ENCODE results near the gene ANXA3.
"Not testable (repeated sequence)": the region's sequence is repeated elsewhere in the genome, so short reads cannot be mapped to it uniquely, and the experiment has no call there.

The ANXA3 gene

DNA sequence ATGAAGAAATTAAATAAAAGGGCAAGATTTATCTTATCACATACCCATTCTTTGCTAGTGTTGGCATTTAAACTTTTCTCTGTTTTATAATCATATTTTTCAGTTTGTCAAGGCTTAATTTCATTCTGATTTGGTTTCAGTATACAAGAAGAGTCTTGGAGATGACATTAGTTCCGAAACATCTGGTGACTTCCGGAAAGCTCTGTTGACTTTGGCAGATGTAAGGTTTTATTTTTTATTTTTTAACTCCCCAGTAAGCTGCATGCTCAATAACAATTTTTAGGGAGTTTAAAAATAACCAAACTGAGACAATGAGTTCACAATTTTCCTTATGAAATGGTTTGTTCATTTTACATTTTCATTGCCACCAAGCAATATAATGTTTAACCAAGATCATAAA lies 39.8 kb downstream of the ANXA3 start:
- Histone ChIP-seq H3K9ac (ENCODE audit: low read length) (no peak overlapping the region), H3K36me3 (ENCODE audit: control insufficient read depth, insufficient read depth, low read length) (peaks cover 2% of the 10 kb centered on the region), H3K27ac (ENCODE audit: low read depth, low read length) (no peak overlapping the region), H3K27me3 (ENCODE audit: control insufficient read depth, insufficient read depth, low read length) (no peaks in the 10 kb centered on the region), H3K4me1 (ENCODE audit: control insufficient read depth, insufficient read depth, low read length) (no peaks in the 10 kb centered on the region), H3K4me3 (ENCODE audit: low read length) (no peak overlapping the region)

DNA sequence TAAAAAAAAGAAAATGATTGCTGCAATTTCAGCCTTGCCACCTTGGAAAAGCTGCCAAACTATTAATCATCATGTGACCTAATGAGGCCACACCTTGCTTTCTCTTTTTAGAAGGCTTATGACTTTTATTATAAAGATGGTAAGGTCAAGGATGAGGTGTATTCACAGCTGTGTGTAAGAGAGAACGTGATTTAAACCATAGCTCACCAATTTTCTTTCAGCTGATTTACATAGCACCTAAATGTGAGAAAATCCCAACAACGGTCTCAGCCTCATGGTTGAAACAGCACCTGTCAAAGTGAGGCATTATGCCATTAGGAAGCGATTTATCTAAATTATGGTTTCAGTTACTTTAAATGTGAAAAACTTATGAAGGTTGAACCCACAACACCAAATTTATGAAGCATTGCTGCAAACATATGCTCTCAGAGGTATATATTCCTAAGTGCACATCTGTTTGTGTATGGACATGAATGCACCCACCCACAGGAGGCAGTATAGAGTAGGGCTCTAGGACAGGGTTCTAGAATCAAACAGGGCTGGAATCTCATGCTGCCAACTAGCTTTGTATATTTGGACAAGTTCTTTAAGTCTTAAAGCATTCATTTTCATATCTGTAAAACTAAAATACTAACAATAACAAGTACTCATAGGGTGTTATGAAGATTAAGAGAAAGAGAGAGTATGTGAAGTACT lies 40.7 kb downstream of the ANXA3 start:
- H3K9ac ChIP-seq (ENCODE audit: low read length), result no peak overlapping the region
- no peak overlapping the region for H3K4me3 ChIP-seq (ENCODE audit: low read length)
- peaks cover 2% of the 10 kb centered on the region for H3K36me3 ChIP-seq (ENCODE audit: control insufficient read depth, insufficient read depth, low read length)
- H3K27ac ChIP-seq (ENCODE audit: low read depth, low read length), result no peak overlapping the region
- H3K4me1 ChIP-seq (ENCODE audit: control insufficient read depth, insufficient read depth, low read length), result no peaks in the 10 kb centered on the region
- no peaks in the 10 kb centered on the region for H3K27me3 ChIP-seq (ENCODE audit: control insufficient read depth, insufficient read depth, low read length)

DNA sequence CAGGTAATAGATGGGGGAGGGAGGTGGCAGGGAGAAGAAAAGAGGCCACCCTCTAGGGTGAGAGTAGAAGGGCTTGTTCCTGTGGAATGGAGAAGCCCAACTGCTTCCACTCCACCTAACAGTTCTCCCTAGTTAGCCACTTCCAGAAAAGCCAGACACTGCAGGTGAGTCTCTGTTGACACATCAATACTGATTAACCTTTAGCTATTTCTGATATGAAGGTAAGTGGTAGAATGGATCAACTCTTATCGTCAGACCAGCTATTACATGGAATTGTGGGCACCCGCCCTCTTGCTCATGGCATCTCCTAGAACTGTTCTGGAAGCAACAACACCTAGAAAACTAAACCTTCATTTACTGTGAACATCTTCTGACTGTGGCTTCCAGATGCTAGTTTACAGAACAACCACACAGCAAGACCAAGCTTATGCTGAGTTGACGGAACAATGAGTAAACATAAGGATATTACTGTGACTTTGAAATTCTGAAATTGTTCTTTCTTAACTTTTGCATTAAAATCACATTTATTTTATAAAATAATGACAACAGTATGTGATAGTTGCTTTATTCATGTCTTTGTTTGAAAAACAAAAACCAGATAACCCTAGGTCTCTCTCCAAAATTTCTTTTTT lies 44.7 kb downstream of the ANXA3 start:
- Histone ChIP-seq H3K36me3 (ENCODE audit: control insufficient read depth, insufficient read depth, low read length) (peaks cover 2% of the 10 kb centered on the region), H3K4me1 (ENCODE audit: control insufficient read depth, insufficient read depth, low read length) (no peaks in the 10 kb centered on the region), H3K4me3 (ENCODE audit: low read length) (no peak overlapping the region), H3K27ac (ENCODE audit: low read depth, low read length) (no peak overlapping the region), H3K27me3 (ENCODE audit: control insufficient read depth, insufficient read depth, low read length) (no peaks in the 10 kb centered on the region), H3K9ac (ENCODE audit: low read length) (no peak overlapping the region)

DNA sequence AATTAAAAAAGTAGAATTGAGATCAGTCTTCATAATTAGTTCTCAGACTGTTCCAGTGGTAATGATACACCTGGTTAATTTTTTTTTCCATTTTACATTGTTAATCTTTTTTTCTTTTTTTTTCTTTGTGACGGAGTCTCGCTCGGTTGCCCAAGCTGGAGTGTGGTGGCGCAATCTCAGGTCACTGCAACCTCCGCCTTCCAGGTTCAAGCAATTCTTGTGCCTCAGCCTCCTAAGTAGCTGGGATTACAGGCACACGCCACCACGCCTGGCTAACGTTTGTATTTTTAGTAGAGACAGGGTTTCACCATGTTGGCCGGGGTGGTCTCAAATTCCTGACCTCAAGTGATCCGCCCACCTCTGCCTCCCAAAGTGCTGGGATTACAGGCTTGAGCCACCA lies 46.9 kb downstream of the ANXA3 start:
- H3K27ac ChIP-seq (ENCODE audit: low read depth, low read length); H3K27me3 ChIP-seq (ENCODE audit: control insufficient read depth, insufficient read depth, low read length); H3K9ac ChIP-seq (ENCODE audit: low read length); H3K4me3 ChIP-seq (ENCODE audit: low read length); H3K4me1 ChIP-seq (ENCODE audit: control insufficient read depth, insufficient read depth, low read length); H3K36me3 ChIP-seq (ENCODE audit: control insufficient read depth, insufficient read depth, low read length): not testable (repeated sequence)

DNA sequence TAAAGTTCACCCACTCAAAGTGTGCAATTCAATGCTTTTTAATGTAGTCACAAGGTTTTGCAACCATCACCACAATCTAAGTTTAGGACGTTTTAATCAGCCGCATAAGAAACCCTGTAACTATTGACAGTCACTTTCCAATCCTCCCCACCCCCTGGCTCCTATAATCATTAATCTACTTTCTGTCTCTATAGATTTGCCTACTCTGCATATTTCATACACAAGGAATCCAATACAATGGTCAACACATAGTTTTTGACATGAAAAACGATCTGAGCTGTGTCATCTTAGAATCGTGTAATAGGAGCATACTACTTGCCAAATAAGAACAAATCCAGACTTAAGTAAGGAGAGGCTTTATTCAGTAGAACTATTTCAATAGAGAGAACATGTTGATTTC lies 47.6 kb downstream of the ANXA3 start:
- no peaks in the 10 kb centered on the region for H3K4me1 ChIP-seq (ENCODE audit: control insufficient read depth, insufficient read depth, low read length)
- peaks cover 6% of the 10 kb centered on the region for H3K36me3 ChIP-seq (ENCODE audit: control insufficient read depth, insufficient read depth, low read length)
- no peak overlapping the region for H3K9ac ChIP-seq (ENCODE audit: low read length)
- H3K27ac ChIP-seq (ENCODE audit: low read depth, low read length), result no peak overlapping the region
- H3K4me3 ChIP-seq (ENCODE audit: low read length), result no peak overlapping the region
- H3K27me3 ChIP-seq (ENCODE audit: control insufficient read depth, insufficient read depth, low read length), result no peaks in the 10 kb centered on the region

DNA sequence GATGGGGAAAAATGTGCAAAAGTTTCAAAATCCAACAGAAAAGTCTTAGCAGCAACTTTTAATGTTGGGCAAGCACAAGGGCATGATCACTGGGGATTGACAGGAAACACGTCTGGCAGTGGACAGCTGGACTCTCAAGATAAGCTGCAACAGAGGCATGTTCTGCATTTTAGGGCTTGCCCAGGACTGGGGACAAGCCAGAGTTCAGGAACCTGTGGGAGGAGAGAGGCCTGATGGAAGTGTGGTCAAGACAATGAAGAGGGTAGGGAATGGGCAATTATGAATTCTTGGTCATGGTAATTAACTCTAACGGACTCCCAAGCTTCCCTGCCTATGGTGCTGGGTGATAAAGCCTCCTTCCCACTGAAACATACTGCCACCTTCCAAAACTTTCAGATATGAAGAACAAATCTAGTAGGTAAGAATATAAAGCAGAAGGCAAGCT lies 48.4 kb downstream of the ANXA3 start:
- Histone ChIP-seq H3K36me3 (ENCODE audit: control insufficient read depth, insufficient read depth, low read length) (peaks cover 6% of the 10 kb centered on the region), H3K27me3 (ENCODE audit: control insufficient read depth, insufficient read depth, low read length) (no peaks in the 10 kb centered on the region), H3K27ac (ENCODE audit: low read depth, low read length) (no peak overlapping the region), H3K4me3 (ENCODE audit: low read length) (no peak overlapping the region), H3K9ac (ENCODE audit: low read length) (no peak overlapping the region), H3K4me1 (ENCODE audit: control insufficient read depth, insufficient read depth, low read length) (no peaks in the 10 kb centered on the region)

DNA sequence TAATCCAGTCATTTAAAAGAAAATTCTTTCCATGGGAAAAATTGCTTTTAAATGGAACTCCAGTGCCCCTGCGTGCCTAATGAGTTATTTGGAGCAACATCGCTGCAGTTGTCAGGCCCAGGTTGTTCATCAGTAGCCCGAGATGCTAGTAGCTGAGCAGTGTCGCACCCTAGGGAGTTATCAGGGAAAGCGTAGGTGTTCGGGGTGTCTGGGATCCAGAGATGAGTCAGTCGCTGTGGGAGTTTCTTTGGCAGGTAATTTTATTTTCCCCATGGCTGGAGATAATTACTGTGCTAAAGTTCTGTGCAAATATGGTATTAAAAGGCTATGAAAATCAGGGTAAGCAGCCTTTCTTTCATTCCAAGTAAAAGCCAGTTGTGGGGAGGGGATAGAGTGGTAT lies 49.4 kb downstream of the ANXA3 start:
- no peaks in the 10 kb centered on the region for H3K27me3 ChIP-seq (ENCODE audit: control insufficient read depth, insufficient read depth, low read length)
- H3K27ac ChIP-seq (ENCODE audit: low read depth, low read length), result no peak overlapping the region
- no peaks in the 10 kb centered on the region for H3K4me1 ChIP-seq (ENCODE audit: control insufficient read depth, insufficient read depth, low read length)
- H3K36me3 ChIP-seq (ENCODE audit: control insufficient read depth, insufficient read depth, low read length), result peaks cover 6% of the 10 kb centered on the region
- H3K9ac ChIP-seq (ENCODE audit: low read length), result no peak overlapping the region
- no peak overlapping the region for H3K4me3 ChIP-seq (ENCODE audit: low read length)

DNA sequence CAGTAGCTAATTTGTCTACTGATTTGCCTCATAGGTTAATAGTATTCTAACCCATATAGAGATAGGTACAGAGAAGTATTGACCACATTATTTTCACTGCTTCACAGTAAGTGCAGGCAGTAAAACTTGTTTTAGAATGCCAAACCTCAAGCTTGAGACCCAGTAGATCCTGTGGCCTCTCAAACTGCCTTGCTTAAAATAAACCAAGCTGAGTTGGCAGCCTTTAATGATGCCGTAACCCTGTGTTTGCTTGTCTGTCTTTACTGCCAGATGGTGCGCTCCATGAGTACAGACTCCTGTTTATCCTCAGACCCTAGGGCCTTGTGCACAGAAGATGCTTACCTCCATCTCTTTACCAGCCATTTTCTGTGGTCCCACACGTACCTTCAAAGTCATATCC lies 50.8 kb downstream of the ANXA3 start:
- Histone ChIP-seq H3K4me3 (ENCODE audit: low read length) (no peak overlapping the region), H3K9ac (ENCODE audit: low read length) (no peak overlapping the region), H3K27me3 (ENCODE audit: control insufficient read depth, insufficient read depth, low read length) (no peaks in the 10 kb centered on the region), H3K27ac (ENCODE audit: low read depth, low read length) (no peak overlapping the region), H3K36me3 (ENCODE audit: control insufficient read depth, insufficient read depth, low read length) (peaks cover 4% of the 10 kb centered on the region), H3K4me1 (ENCODE audit: control insufficient read depth, insufficient read depth, low read length) (no peaks in the 10 kb centered on the region)

DNA sequence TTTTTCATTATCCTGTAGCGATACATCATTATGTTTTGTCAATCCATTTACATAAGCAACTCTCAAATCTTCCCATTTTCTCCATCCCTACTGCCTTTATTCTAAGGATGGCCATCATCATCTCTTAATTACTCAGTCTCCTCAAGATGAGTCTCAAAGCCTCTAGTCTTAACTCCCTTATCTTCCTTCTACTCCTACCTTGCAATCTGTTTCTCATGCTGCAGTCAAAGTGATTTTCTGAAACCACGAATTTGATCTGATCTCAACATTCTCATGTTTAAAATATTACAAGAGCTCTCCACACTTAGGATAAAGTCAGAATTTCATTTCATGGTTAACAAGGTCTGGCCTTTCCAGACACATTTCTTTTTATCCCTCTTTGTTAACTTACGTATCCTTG lies 51.8 kb downstream of the ANXA3 start:
- Histone ChIP-seq H3K27ac (ENCODE audit: low read depth, low read length) (no peak overlapping the region), H3K4me3 (ENCODE audit: low read length) (no peak overlapping the region), H3K4me1 (ENCODE audit: control insufficient read depth, insufficient read depth, low read length) (no peaks in the 10 kb centered on the region), H3K27me3 (ENCODE audit: control insufficient read depth, insufficient read depth, low read length) (no peaks in the 10 kb centered on the region), H3K9ac (ENCODE audit: low read length) (no peak overlapping the region), H3K36me3 (ENCODE audit: control insufficient read depth, insufficient read depth, low read length) (peaks cover 4% of the 10 kb centered on the region)

DNA sequence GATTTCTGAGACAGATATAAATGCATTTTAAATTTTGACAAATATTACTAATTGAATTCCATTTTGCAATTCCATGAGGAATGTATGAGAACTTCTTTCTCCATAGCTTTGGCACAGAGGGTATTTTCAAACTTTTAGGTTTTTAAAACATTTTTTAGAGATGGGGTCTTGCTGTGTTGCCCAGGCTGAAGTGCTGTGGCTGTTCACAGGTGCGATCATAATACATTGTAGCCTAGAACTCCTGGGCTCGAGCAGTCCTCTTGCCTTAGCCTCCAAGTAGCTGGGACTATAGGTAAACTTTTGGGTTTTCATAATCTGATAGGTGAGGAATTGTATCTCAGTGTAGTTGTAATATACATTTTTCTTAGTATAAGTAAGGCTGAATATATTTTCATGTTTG lies 53.4 kb downstream of the ANXA3 start:
- no peaks in the 10 kb centered on the region for H3K4me1 ChIP-seq (ENCODE audit: control insufficient read depth, insufficient read depth, low read length)
- H3K27ac ChIP-seq (ENCODE audit: low read depth, low read length), result no peak overlapping the region
- no peaks in the 10 kb centered on the region for H3K27me3 ChIP-seq (ENCODE audit: control insufficient read depth, insufficient read depth, low read length)
- peaks cover 4% of the 10 kb centered on the region for H3K36me3 ChIP-seq (ENCODE audit: control insufficient read depth, insufficient read depth, low read length)
- no peak overlapping the region for H3K4me3 ChIP-seq (ENCODE audit: low read length)
- no peak overlapping the region for H3K9ac ChIP-seq (ENCODE audit: low read length)

DNA sequence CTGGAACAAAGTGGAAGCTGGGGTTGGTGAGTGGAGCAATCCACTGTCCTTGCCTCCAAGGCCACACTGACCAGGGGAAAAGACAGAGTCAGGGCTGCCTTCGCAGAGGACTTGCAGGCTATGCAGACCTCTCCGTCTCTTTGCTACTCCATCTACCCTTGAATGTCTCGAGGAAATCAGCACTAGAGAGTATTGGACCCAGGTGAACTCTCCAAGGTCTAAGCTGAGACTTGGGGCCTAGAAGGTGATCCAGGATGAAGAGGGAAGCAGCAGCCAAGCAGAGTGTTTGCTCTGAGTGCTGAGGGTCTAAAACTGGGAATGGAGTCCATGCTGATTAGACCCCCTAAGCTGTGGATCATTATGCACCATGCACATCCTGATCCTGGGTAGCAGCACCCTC lies 54.5 kb downstream of the ANXA3 start:
- no peaks in the 10 kb centered on the region for H3K4me1 ChIP-seq (ENCODE audit: control insufficient read depth, insufficient read depth, low read length)
- no peak overlapping the region for H3K9ac ChIP-seq (ENCODE audit: low read length)
- no peak overlapping the region for H3K4me3 ChIP-seq (ENCODE audit: low read length)
- no peak overlapping the region for H3K27ac ChIP-seq (ENCODE audit: low read depth, low read length)
- H3K36me3 ChIP-seq (ENCODE audit: control insufficient read depth, insufficient read depth, low read length), result peaks cover 4% of the 10 kb centered on the region
- no peaks in the 10 kb centered on the region for H3K27me3 ChIP-seq (ENCODE audit: control insufficient read depth, insufficient read depth, low read length)

DNA sequence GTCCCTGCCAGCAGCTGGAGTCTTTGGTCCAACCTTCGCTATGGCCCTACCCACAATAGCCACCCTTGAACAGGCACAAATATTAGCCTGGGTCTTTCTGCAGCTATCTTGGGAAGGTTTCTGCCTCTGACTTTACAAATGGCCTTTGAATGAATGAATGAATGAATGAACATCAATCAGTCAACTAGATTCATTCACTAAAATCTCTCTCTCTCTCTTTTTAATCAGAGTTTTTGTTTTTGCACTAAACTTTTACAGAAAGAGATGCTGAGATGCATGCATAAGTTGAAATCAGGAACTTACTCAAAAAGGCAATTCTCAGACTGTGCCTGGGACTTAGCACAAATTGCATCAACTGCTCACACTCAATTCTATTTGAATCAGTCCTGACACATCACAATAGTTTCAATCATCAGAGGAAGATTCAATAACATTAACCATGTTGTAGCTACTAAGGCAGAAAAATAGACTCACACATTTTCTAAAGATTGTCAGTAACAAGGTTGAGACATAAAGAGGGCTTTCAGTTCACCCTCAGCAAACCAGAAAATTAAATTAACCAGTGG lies 55.0 kb downstream of the ANXA3 start:
- Histone ChIP-seq H3K27me3 (ENCODE audit: control insufficient read depth, insufficient read depth, low read length) (no peaks in the 10 kb centered on the region), H3K36me3 (ENCODE audit: control insufficient read depth, insufficient read depth, low read length) (peaks cover 4% of the 10 kb centered on the region), H3K9ac (ENCODE audit: low read length) (no peak overlapping the region), H3K4me3 (ENCODE audit: low read length) (no peak overlapping the region), H3K4me1 (ENCODE audit: control insufficient read depth, insufficient read depth, low read length) (no peaks in the 10 kb centered on the region), H3K27ac (ENCODE audit: low read depth, low read length) (no peak overlapping the region)

DNA sequence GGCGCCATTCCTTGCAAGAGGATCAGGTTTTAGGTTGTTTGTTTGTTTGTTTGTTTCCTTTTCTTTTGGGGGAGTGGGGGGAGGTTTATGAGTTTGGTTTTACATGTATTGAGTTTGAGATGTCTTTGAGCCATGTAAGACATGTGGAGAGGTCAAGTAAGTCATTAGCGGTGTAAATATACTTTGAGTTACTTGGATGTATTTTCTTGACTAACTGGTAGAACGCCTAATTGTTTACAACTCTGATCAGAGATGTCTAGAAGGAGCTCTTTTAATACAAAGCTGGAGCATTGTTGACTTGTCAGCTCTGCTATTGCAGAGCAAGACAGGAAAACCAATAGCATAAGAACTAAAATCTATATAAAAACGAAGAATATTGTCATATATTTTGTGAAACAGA lies 57.1 kb downstream of the ANXA3 start:
- H3K27ac ChIP-seq (ENCODE audit: low read depth, low read length), result no peak overlapping the region
- H3K4me1 ChIP-seq (ENCODE audit: control insufficient read depth, insufficient read depth, low read length), result no peaks in the 10 kb centered on the region
- no peaks in the 10 kb centered on the region for H3K36me3 ChIP-seq (ENCODE audit: control insufficient read depth, insufficient read depth, low read length)
- no peak overlapping the region for H3K9ac ChIP-seq (ENCODE audit: low read length)
- H3K4me3 ChIP-seq (ENCODE audit: low read length), result no peak overlapping the region
- H3K27me3 ChIP-seq (ENCODE audit: control insufficient read depth, insufficient read depth, low read length), result no peaks in the 10 kb centered on the region
